Pancreas (tissue), 10 donors: ENCODE results near the gene HOXD12. TPM values are rescaled to one million over a fixed set of nuclear protein-coding genes. Genes with fewer than 3 reads are reported as not detected.

Source experiments
- ATAC-seq, 4 donors: fragments of 200-7000 bp; cut with Tn5 transposase; one replicate each; pipeline versions ENCODE4 v1.8.0 to v1.9.1; 2020; ENCODE audit warnings: mild to moderate bottlenecking in 4 of 4, moderate library complexity in 4 of 4
- DNase-seq, 6 donors: peaks; one replicate each; pipeline ENCODE4 v3.0.0-alpha.2; 2020
- FAIRE-seq: peaks from 2 replicates; lab custom pipeline; 2012; peaks lifted over from hg19 to GRCh38; lab: Jason Lieb, UNC
- H3K27ac ChIP-seq, 4 donors: fragments of 200-600 bp; sonication (generic); 1 replicate in 3 of 4; 2 replicates in 1 of 4; pipeline versions ENCODE4 v1.5.0 to v1.8.0; 2020
- H3K27me3 ChIP-seq, 4 donors: fragments of 200-600 bp; one replicate each; pipeline ENCODE4 v1.8.0; 2021
- H3K36me3 ChIP-seq, 3 donors: fragments of 200-600 bp; sonication (generic) in 1 of 3; one replicate each; pipeline versions ENCODE4 v1.5.0 to v1.8.0; 2020 to 2021
- H3K4me1 ChIP-seq, 3 donors: fragments of 200-600 bp; one replicate each; pipeline ENCODE4 v1.8.0; 2021
- H3K4me3 ChIP-seq, 4 donors: fragments of 200-600 bp; sonication (generic) in 2 of 4; one replicate each; pipeline versions ENCODE4 v1.5.0 to v1.8.0; 2020 to 2021
- H3K9me3 ChIP-seq, 4 donors: fragments of 200-600 bp; one replicate each; pipeline ENCODE4 v1.8.0; 2021
- CTCF ChIP-seq, 4 donors: fragments of 200-600 bp; sonication (generic) in 3 of 4; IDR thresholded peaks; one replicate each; pipeline versions ENCODE4 v1.5.0 to v1.8.0; 2021; ENCODE audit warnings: antibody characterized with exemption in 4 of 4
- WGBS, 2 donors: extraction: QIAGEN DNeasy Blood & Tissue Kit; methylation state at CpG; one replicate each; pipeline ENCODE4 v1.1.7; 2013; 5-methylcytosine and 5-hydroxymethylcytosine counted together
- intact Hi-C, 3 donors: fragments of 100-400 bp; cut with DNase I; formaldehyde crosslinking; loops; one replicate each; pipeline versions ENCODE4 v1.11.1 to v1.14.2; 2022
- polyA plus RNA-seq, 2 donors: library from polyadenylated mRNA; stranded (reverse); fragments of 200-250 nt; gene quantifications; one replicate each; pipeline ENCODE4 v1.2.3, GENCODE V29; 2013
- total RNA-seq, 6 donors: library from RNA; stranded (reverse); fragmentation: NEBNext Ultra II Directional in 4 of 6; extraction: Animal tissue kit (Norgen Biotek cat#: 25700) in 4 of 6; gene quantifications; one replicate each; pipeline versions ENCODE4 v1.2.1 to v1.2.4, GENCODE V29; 2021 to 2023
- donor health status: healthy with polysubstance abuse.
- donor health status: DM: no; HTN: no; CAD: no; lungs with moderate emphysema.
- donor health status: DM: no; HTN: no; CAD: no.
- donor health status: control.
- donor health status: control.
- donor health status: Bipolar disorder and iron deficiency.
- donor health status: DM: yes; HTN: yes; CAD: no.
- donor health status: DM: no; HTN: no; CAD: no.
- donor health status: DM: no; HTN: no; CAD: no.
- donor health status: DM: yes; HTN: yes; CAD: no.

HOXD12 gene
- total and polyA plus RNA-seq, 8 donors = not detected

DNA sequence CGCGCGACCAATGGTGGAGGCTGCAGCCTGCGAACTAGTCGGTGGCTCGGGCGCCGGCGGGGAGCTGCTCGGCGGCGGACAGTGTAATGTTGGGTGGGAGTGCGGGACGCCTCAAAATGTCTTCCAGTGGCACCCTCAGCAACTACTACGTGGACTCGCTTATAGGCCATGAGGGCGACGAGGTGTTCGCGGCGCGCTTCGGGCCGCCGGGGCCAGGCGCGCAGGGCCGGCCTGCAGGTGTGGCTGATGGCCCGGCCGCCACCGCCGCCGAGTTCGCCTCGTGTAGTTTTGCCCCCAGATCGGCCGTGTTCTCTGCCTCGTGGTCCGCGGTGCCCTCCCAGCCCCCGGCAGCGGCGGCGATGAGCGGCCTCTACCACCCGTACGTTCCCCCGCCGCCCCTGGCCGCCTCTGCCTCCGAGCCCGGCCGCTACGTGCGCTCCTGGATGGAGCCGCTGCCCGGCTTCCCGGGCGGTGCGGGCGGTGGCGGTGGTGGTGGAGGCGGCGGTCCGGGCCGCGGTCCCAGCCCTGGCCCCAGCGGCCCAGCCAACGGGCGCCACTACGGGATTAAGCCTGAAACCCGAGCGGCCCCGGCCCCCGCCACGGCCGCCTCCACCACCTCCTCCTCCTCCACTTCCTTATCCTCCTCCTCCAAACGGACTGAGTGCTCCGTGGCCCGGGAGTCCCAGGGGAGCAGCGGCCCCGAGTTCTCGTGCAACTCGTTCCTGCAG lies 23.3 kb downstream of the HOXD12 start, which contains the start of gene HOXD9:
TSS of gene HOXD9 (plus strand) at position 37 of the 728 bp plus-strand sequence. CDS start at position 87, 50 bp downstream.
- FAIRE-seq (no peak), DNase-seq (peak in 2 of 6 donors; percentile 67 to 83), ATAC-seq (peak in 3 of 4 donors; percentile 25 to 59 (median 57))
- no peaks in the 10 kb centered on the region for H3K9me3 ChIP-seq
- H3K4me3 ChIP-seq = peak within 1 kb of the TSS in 3 of 4 donors; percentile 0 to 43 (median 10)
- TF ChIP-seq CTCF (IDR thresholded peaks at IDR 0.05) = no peak
- no peak within 1 kb of the TSS for H3K27ac ChIP-seq
- intact Hi-C loops = loop anchor here in 2 of 3 donors (10.0 kb wide), 3 partner anchors 522 to 1022 kb away; no protein-coding TSS in a partner anchor
- H3K36me3 ChIP-seq = no peaks in the 10 kb centered on the region
- peaks cover 0 to 91% (median 37%) of the 10 kb centered on the region in 4 donors for H3K27me3 ChIP-seq
- H3K4me1 ChIP-seq = peaks cover 0 to 5% (median 0%) of the 10 kb centered on the region in 3 donors
- 4 to 5% methylated on average over 39 to 84 of the region's 84 CpGs for WGBS, 2 donors

DNA sequence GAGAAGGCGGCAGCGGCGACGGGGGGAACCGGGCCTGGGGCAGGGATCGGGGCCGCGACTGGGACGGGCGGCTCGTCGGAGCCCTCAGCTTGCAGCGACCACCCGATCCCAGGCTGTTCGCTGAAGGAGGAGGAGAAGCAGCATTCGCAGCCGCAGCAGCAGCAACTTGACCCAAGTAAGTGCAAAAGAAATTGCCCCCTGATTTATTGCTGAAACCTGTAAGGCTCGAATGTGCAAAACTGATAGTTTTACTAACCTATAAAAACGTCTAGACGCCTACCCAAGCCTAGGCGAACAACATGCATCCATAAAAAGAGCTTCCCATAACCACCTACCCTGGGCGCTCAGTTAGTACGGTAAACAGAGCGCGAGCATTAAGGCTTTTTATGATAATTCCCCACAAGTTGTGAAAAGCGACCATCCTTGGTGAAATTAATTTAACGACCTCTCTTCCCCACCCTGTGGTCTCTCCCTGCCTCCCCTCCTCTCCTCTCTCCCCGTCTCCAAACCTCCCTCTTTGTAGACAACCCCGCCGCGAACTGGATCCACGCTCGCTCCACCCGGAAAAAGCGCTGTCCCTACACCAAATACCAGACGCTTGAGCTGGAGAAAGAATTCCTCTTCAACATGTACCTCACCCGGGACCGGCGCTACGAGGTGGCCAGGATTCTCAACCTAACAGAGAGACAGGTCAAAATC lies 24.0 kb downstream of the HOXD12 start:
- ATAC-seq (no peak), DNase-seq (no peak), FAIRE-seq (no peak)
- intact Hi-C loops = loop anchor here in 2 of 3 donors (10.0 kb wide), 3 partner anchors 521 to 1021 kb away; no protein-coding TSS in a partner anchor
- peak overlapping the region in 1 of 4 donors; percentile 43 for H3K4me3 ChIP-seq
- TF ChIP-seq CTCF (IDR thresholded peaks at IDR 0.05) = no peak
- 5 to 7% methylated on average over 40 of the region's 40 CpGs for WGBS, 2 donors
- H3K27me3 ChIP-seq = peaks cover 0 to 91% (median 39%) of the 10 kb centered on the region in 4 donors
- H3K4me1 ChIP-seq = peaks cover 0 to 5% (median 0%) of the 10 kb centered on the region in 3 donors
- H3K27ac ChIP-seq = no peak overlapping the region
- no peaks in the 10 kb centered on the region for H3K36me3 ChIP-seq
- H3K9me3 ChIP-seq = no peaks in the 10 kb centered on the region

DNA sequence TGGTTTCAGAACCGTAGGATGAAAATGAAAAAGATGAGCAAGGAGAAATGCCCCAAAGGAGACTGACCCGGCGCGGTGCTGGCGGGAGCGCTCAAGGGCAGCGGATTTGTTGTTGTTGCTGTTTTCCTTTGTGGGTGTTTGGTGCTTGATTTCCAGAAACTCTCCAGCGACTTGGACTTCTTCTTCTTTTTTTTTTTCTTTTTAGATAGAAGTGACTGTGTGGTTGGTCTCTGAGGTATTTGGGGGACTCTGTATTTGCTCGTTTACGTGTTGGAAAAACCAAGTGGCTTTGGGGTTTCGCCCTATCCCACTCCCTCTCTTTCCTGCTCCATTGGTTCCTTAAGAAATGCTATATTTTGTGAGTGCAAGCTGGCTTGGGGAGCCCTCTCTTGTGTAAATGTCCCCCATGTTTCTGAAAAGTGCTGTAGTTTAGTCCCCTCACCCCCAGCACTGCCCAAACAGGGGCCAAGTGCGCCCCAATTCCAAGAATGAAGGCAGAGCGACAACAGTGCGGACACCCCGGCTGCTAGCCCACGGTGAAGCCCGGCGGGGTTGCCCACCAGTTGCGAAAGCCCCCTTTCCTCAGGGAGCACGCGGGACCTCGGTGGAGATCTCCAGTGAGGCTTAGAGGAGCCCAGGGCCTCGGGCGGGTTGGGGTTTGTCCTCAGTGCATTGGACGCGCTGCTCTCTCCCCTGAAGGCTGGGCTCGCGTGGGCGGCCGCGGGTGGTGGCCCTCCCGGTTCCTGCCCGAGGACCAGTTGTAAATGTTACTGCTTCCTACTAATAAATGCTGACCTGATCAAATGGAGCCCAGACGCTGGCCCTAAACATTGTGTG lies 24.7 kb downstream of the HOXD12 start:
- no peak overlapping the region for H3K4me3 ChIP-seq
- H3K27ac ChIP-seq = no peak overlapping the region

More for the DNA sequence above, 24.7 kb downstream of the HOXD12 start:
- Histone ChIP-seq H3K9me3 (no peaks in the 10 kb centered on the region), H3K4me1 (peaks cover 0 to 5% (median 0%) of the 10 kb centered on the region in 3 donors), H3K36me3 (no peaks in the 10 kb centered on the region), H3K27me3 (peaks cover 0 to 91% (median 38%) of the 10 kb centered on the region in 4 donors)
- no peak for TF ChIP-seq CTCF (IDR thresholded peaks at IDR 0.05)
- intact Hi-C loops = loop anchor here in 2 of 3 donors (10.0 kb wide), 3 partner anchors 520 to 1020 kb away; no protein-coding TSS in a partner anchor
- no peak for DNase-seq
- ATAC-seq = no peak
- WGBS, 2 donors = 7 to 9% methylated on average over 34 of the region's 34 CpGs
- FAIRE-seq = no peak
